Hematopoietic multipotent progenitor cell treated with erythropoietin and hydrocortisone succinate and interleukin-3 and kit ligand, for 8 days (in vitro differentiated cells): Measurements from ENCODE around the gene RALGPS1.

Experiments used
- DNase-seq: peaks from one replicate; pipeline ENCODE4 v3.0.0-alpha.2; 2015

Gene RALGPS1

GRCh38 chr9:127058011-127058644 lies 143.5 kb downstream of the RALGPS1 start:
- DNase-seq: no peak

- DNase-seq: no peak
These were observed 144.1 kb downstream of the RALGPS1 start for GRCh38 chr9:127058645-127059021.

- no peak for DNase-seq
These were observed 144.4 kb downstream of the RALGPS1 start for GRCh38 chr9:127059030-127059429.

- no peak for DNase-seq
These were observed 145.3 kb downstream of the RALGPS1 start for GRCh38 chr9:127059765-127060361.

- DNase-seq: no peak
These were observed 146.8 kb downstream of the RALGPS1 start for GRCh38 chr9:127061411-127061810.

GRCh38 chr9:127064335-127064734 lies 149.8 kb downstream of the RALGPS1 start:
- DNase-seq: no peak

- DNase-seq: no peak
These were observed 151.0 kb downstream of the RALGPS1 start for GRCh38 chr9:127065592-127065991.

GRCh38 chr9:127066060-127066850 lies 151.7 kb downstream of the RALGPS1 start:
- DNase-seq: no peak

- DNase-seq: no peak
These were observed 152.2 kb downstream of the RALGPS1 start for GRCh38 chr9:127066851-127067136.

GRCh38 chr9:127067603-127068220 lies 153.1 kb downstream of the RALGPS1 start:
- DNase-seq: no peak

GRCh38 chr9:127074561-127075548 lies 160.3 kb downstream of the RALGPS1 start:
- no peak for DNase-seq

- DNase-seq: no peak
These were observed 161.2 kb downstream of the RALGPS1 start for GRCh38 chr9:127075624-127076372.

- DNase-seq: no peak
These were observed 162.5 kb downstream of the RALGPS1 start for GRCh38 chr9:127076860-127077643.

GRCh38 chr9:127077644-127077946 lies 163.0 kb downstream of the RALGPS1 start:
- no peak for DNase-seq

GRCh38 chr9:127078336-127078735 lies 163.8 kb downstream of the RALGPS1 start:
- no peak for DNase-seq

GRCh38 chr9:127078988-127079387 lies 164.4 kb downstream of the RALGPS1 start:
- DNase-seq: no peak

- no peak for DNase-seq
These were observed 165.0 kb downstream of the RALGPS1 start for GRCh38 chr9:127079446-127080140.

- DNase-seq: no peak
These were observed 166.9 kb downstream of the RALGPS1 start for GRCh38 chr9:127081250-127082185.
